GM23338 (cell line): ENCODE measurements around the gene NSD2.

Source experiments
- CREB1 ChIP-seq: fragments of 250-450 bp; sonication (Bioruptor Pico); IDR thresholded peaks from 2 replicates; pipeline ENCODE4 v1.5.0; 2020; ENCODE audit warnings: low read depth, mild to moderate bottlenecking, moderate library complexity
- EZH2 ChIP-seq: fragments of 200-600 bp; sonication (generic); IDR thresholded peaks from one replicate; pipeline ENCODE4 v1.8.0; 2017; ENCODE audit warnings: antibody characterized with exemption, mild to moderate bottlenecking, low read depth; ENCODE audit not compliant: unreplicated experiment
- EZH2phosphoT487 ChIP-seq: fragments of 200-600 bp; sonication (generic); IDR thresholded peaks from one replicate; pipeline ENCODE4 v1.8.1; 2018; ENCODE audit warnings: antibody characterized with exemption; ENCODE audit not compliant: unreplicated experiment
- JUNB ChIP-seq: IDR thresholded peaks from one replicate; pipeline ENCODE4 v1.6.1; 2016; ENCODE audit warnings: antibody characterized with exemption; ENCODE audit not compliant: unreplicated experiment
- NANOG ChIP-seq: IDR thresholded peaks from 2 replicates; pipeline ENCODE4 v1.6.1; 2016; ENCODE audit warnings: antibody characterized with exemption, borderline replicate concordance
- POLR2AphosphoS5 ChIP-seq: IDR thresholded peaks from 2 replicates; pipeline ENCODE4 v1.6.1; 2016; ENCODE audit warnings: antibody characterized with exemption, low read depth
- STAT1 ChIP-seq: IDR thresholded peaks from one replicate; pipeline ENCODE4 v1.6.1; 2016; ENCODE audit warnings: antibody characterized with exemption; ENCODE audit not compliant: unreplicated experiment
- ZNF114 ChIP-seq: fragments of 250-450 bp; sonication (Bioruptor Pico); IDR thresholded peaks from 2 replicates; pipeline ENCODE4 v1.5.0; 2020; ENCODE audit warnings: mild to moderate bottlenecking, moderate library complexity
- TF ChIP-seq, protein P1 (sequence below), 2 experiments: fragments of 200-600 bp in 1 of 2; sonication (generic) in 1 of 2; conservative IDR thresholded peaks; 2 replicates each; pipeline versions ENCODE4 v1.5.1 to v1.6.1; 2016 to 2017; ENCODE audit warnings: antibody characterized with exemption in 2 of 2, low read depth in 2 of 2, mild to moderate bottlenecking in 2 of 2, moderate library complexity in 1 of 2
- TF ChIP-seq, protein P2 (sequence below): IDR thresholded peaks from 2 replicates; pipeline ENCODE4 v1.6.1; 2016; ENCODE audit warnings: antibody characterized with exemption
- TF ChIP-seq, protein P3 (sequence below): IDR thresholded peaks from one replicate; pipeline ENCODE4 v1.6.1; 2018; ENCODE audit warnings: antibody characterized with exemption; ENCODE audit not compliant: unreplicated experiment

DNA sequence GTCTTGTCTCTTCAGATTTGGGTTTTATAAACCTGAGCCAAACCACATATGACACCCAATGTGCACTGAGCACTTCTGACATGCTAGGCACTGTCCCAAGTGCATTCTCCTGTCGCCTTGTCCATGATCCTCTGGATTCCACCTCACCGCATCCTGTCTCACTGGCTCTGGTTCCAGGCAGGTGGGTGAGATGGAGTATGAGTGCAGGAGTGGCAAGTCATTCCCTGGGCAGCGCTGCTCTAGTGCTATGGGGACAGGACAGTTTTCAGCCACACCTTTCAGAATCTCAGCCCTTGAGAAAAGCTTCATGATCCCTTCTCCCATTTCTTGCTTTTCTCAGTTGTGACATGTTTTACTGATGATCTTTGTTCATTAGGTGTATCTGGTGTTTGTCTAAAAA, 66.4 kb downstream of the NSD2 start:
- TF ChIP-seq EZH2phosphoT487 (no peak), EZH2 (no peak), POLR2AphosphoS5 (no peak), CREB1 (CRISPR knock-in tag) (no peak), JUNB (no peak), ZNF114 (CRISPR knock-in tag) (no peak), STAT1 (no peak), NANOG (no peak)
- TF ChIP-seq, protein P1, sequence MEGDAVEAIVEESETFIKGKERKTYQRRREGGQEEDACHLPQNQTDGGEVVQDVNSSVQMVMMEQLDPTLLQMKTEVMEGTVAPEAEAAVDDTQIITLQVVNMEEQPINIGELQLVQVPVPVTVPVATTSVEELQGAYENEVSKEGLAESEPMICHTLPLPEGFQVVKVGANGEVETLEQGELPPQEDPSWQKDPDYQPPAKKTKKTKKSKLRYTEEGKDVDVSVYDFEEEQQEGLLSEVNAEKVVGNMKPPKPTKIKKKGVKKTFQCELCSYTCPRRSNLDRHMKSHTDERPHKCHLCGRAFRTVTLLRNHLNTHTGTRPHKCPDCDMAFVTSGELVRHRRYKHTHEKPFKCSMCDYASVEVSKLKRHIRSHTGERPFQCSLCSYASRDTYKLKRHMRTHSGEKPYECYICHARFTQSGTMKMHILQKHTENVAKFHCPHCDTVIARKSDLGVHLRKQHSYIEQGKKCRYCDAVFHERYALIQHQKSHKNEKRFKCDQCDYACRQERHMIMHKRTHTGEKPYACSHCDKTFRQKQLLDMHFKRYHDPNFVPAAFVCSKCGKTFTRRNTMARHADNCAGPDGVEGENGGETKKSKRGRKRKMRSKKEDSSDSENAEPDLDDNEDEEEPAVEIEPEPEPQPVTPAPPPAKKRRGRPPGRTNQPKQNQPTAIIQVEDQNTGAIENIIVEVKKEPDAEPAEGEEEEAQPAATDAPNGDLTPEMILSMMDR (conservative IDR thresholded peaks at IDR 0.05; ENCODE audit: low read depth in 2 of 2), result no peak
- TF ChIP-seq, protein P2, sequence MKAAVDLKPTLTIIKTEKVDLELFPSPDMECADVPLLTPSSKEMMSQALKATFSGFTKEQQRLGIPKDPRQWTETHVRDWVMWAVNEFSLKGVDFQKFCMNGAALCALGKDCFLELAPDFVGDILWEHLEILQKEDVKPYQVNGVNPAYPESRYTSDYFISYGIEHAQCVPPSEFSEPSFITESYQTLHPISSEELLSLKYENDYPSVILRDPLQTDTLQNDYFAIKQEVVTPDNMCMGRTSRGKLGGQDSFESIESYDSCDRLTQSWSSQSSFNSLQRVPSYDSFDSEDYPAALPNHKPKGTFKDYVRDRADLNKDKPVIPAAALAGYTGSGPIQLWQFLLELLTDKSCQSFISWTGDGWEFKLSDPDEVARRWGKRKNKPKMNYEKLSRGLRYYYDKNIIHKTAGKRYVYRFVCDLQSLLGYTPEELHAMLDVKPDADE, result no peak
- TF ChIP-seq, protein P3, sequence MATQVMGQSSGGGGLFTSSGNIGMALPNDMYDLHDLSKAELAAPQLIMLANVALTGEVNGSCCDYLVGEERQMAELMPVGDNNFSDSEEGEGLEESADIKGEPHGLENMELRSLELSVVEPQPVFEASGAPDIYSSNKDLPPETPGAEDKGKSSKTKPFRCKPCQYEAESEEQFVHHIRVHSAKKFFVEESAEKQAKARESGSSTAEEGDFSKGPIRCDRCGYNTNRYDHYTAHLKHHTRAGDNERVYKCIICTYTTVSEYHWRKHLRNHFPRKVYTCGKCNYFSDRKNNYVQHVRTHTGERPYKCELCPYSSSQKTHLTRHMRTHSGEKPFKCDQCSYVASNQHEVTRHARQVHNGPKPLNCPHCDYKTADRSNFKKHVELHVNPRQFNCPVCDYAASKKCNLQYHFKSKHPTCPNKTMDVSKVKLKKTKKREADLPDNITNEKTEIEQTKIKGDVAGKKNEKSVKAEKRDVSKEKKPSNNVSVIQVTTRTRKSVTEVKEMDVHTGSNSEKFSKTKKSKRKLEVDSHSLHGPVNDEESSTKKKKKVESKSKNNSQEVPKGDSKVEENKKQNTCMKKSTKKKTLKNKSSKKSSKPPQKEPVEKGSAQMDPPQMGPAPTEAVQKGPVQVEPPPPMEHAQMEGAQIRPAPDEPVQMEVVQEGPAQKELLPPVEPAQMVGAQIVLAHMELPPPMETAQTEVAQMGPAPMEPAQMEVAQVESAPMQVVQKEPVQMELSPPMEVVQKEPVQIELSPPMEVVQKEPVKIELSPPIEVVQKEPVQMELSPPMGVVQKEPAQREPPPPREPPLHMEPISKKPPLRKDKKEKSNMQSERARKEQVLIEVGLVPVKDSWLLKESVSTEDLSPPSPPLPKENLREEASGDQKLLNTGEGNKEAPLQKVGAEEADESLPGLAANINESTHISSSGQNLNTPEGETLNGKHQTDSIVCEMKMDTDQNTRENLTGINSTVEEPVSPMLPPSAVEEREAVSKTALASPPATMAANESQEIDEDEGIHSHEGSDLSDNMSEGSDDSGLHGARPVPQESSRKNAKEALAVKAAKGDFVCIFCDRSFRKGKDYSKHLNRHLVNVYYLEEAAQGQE, result no peak
